Transverse colon (tissue), 3 donors: ENCODE results near the gene ATP5ME.
A peak's percentile ranks its signal among the peaks of the same experiment; 100 is the strongest.

Experiments
- EP300 ChIP-seq: sonication (generic); formaldehyde crosslinking; IDR thresholded peaks from one replicate; pipeline ENCODE4 v1.6.1; 2017; ENCODE audit warnings: antibody characterized with exemption, low read depth
- POLR2AphosphoS5 ChIP-seq, 3 donors: sonication (generic); formaldehyde crosslinking; IDR thresholded peaks; one replicate each; pipeline ENCODE4 v1.6.1; 2016; ENCODE audit warnings: antibody characterized with exemption in 3 of 3

GRCh38 chr4:677431-678293, 3.6 kb upstream of the ATP5ME start:
- TF ChIP-seq EP300 = no peak
- TF ChIP-seq POLR2AphosphoS5 (IDR thresholded peaks at IDR 0.05) = peak in 2 of 3 donors; percentile 29 to 52
